ENCODE measurements around the gene IL27RA. TPM values are rescaled to one million over a fixed set of nuclear protein-coding genes. Genes with fewer than 3 reads are reported as not detected.

The IL27RA gene
- total and polyA plus RNA-seq, 2 of the 4 experiments (the other 2 are of a cell fraction) = 2.9 to 5.1 TPM

DNA sequence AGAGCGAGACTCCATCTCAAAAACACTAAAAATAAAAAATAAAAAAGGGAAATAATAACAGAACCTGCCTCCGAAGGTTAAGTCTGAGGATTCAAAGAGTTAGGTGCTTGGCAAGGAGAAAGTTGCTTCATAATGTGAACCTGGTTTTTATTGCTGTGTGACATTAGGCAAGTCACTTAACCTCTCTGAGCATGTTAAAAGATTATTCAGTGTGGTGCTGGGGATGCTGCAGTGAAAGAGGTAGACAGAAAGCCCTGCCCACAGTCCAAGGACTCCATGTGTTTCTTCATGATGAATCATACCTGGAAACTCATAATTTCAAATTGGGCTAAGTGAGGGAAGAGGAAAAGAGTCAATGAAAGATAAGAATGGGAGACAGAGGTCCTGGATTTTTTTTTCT is 2.4 kb downstream of the IL27RA start:
- no peak overlapping the region for H2BK20ac ChIP-seq (ENCODE audit: low read depth, low read length)
- no peak overlapping the region for H3K4me2 ChIP-seq (ENCODE audit: low read depth, low read length)
- H3K23ac ChIP-seq (ENCODE audit: low read depth, low read length) = no peak overlapping the region
- ATAC-seq (ENCODE audit: low read depth) (no peak), DNase-seq (no peak)
- no peaks in the 10 kb centered on the region; the same call in 1 of the 2 replicates for H3K9me1 ChIP-seq (ENCODE audit: insufficient read depth, low read length)
- POLR2A ChIA-PET (ENCODE audit: unreplicated experiment) = no interaction called here
- H3K79me1 ChIP-seq (ENCODE audit: low read depth in 1 of 2, low read length in 2 of 2) = no peaks in the 10 kb centered on the region
- H2BK120ac ChIP-seq (ENCODE audit: low read depth, low read length) = no peak overlapping the region
- no peak overlapping the region for H3K18ac ChIP-seq (ENCODE audit: low read depth, low read length)
- H2AK9ac ChIP-seq (replicated peaks; ENCODE audit: low read depth, low read length, poor library complexity) = no peak overlapping the region
- H3K36me3 ChIP-seq (ENCODE audit: control insufficient read depth, insufficient read depth, low read length) = no peaks in the 10 kb centered on the region
- intact Hi-C loops (cut with micrococcal nuclease) (no loop called here), in situ Hi-C loops (cut with MboI; ENCODE audit: low sequenced_read_pairs) (no loop called here), dilution Hi-C loops (cut with HindIII; ENCODE audit: low sequenced_read_pairs, unreplicated experiment) (no loop called here)
- no peaks in the 10 kb centered on the region for H4K20me1 ChIP-seq (ENCODE audit: insufficient read depth, low read length)
- no peaks in the 10 kb centered on the region; the same call in 1 of the 2 replicates for H3K9me3 ChIP-seq (ENCODE audit: control insufficient read depth, insufficient read depth, low read length)
- H3K4me3 ChIP-seq (ENCODE audit: insufficient read depth, low read depth, low read length) = no peak overlapping the region
- BruUV-seq (replicated peaks) = no TSS peak
- no peak overlapping the region for H4K91ac ChIP-seq (ENCODE audit: insufficient read depth, low read depth, low read length)
- H3K14ac ChIP-seq (replicated peaks; ENCODE audit: low read depth, low read length) = no peak overlapping the region
- H3K4ac ChIP-seq (ENCODE audit: low read depth, low read length) = no peak overlapping the region
- no CpG with 5 or more reads among the region's 2 CpGs for WGBS, 2 experiments (ENCODE audit: extremely low coverage in 2 of 2, insufficient read length in 1 of 2)
- H3K4me1 ChIP-seq (ENCODE audit: control insufficient read depth, insufficient read depth, low read length) = no peaks in the 10 kb centered on the region
- CTCF ChIA-PET = no interaction called here
- TF ChIP-seq RFX5 (IDR thresholded peaks at IDR 0.05; ENCODE audit: low read depth, low read length) (no peak), CEBPB (IDR thresholded peaks at IDR 0.05; ENCODE audit: low read depth, low read length) (no peak), CTCF (conservative IDR thresholded peaks at IDR 0.05; ENCODE audit: low read depth, low read length) (no peak), MAFK (IDR thresholded peaks at IDR 0.05; ENCODE audit: low read depth, low read length) (no peak), RAD21 (IDR thresholded peaks at IDR 0.05; ENCODE audit: low read length) (no peak), NFE2L2 (IDR thresholded peaks at IDR 0.05; ENCODE audit: low read depth, low read length) (no peak), RCOR1 (IDR thresholded peaks at IDR 0.05; ENCODE audit: insufficient replicate concordance, low read length) (no peak), POLR2A (IDR thresholded peaks at IDR 0.05; ENCODE audit: low read depth, low read length) (no peak), SMC3 (IDR thresholded peaks at IDR 0.05; ENCODE audit: low read depth, low read length) (no peak), BHLHE40 (IDR thresholded peaks at IDR 0.05; ENCODE audit: low read depth, low read length) (no peak), MXI1 (IDR thresholded peaks at IDR 0.05; ENCODE audit: borderline replicate concordance, low read depth, low read length) (no peak), MAZ (IDR thresholded peaks at IDR 0.05; ENCODE audit: borderline replicate concordance, low read depth, low read length) (no peak)
- TF ChIP-seq, protein P1, sequence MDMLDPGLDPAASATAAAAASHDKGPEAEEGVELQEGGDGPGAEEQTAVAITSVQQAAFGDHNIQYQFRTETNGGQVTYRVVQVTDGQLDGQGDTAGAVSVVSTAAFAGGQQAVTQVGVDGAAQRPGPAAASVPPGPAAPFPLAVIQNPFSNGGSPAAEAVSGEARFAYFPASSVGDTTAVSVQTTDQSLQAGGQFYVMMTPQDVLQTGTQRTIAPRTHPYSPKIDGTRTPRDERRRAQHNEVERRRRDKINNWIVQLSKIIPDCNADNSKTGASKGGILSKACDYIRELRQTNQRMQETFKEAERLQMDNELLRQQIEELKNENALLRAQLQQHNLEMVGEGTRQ (IDR thresholded peaks at IDR 0.05; ENCODE audit: low read depth, low read length) = no peak
- H3K9ac ChIP-seq (ENCODE audit: low read depth, low read length) = no peak overlapping the region
- no peak overlapping the region for H2BK5ac ChIP-seq (ENCODE audit: low read depth, low read length, poor library complexity, severe bottlenecking)
- H2AFZ ChIP-seq (replicated peaks; ENCODE audit: low read length, poor library complexity) = no peak overlapping the region
- no peak overlapping the region for H3K27ac ChIP-seq (ENCODE audit: insufficient read depth, low read length)
- peaks cover 15% of the 10 kb centered on the region; the same call in 1 of the 2 replicates for H3K27me3 ChIP-seq (ENCODE audit: control insufficient read depth, insufficient read depth, low read length)
- no peak overlapping the region for H2AK5ac ChIP-seq (ENCODE audit: low read depth, low read length)
- H4K8ac ChIP-seq (ENCODE audit: low read depth in 2 of 2, low read length in 2 of 2) = no peak overlapping the region
- H4K5ac ChIP-seq (ENCODE audit: low read depth, low read length) = no peak overlapping the region
- H2BK15ac ChIP-seq (ENCODE audit: low read depth, low read length) = no peak overlapping the region
- H3K56ac ChIP-seq (ENCODE audit: extremely low read depth, insufficient read depth, low read length) = no peak overlapping the region

All from IMR-90 (cell line).